Kidney (tissue), 14 donors: ENCODE data around the gene TNFRSF18. TPM values are rescaled to one million over a fixed set of nuclear protein-coding genes. Genes with fewer than 3 reads are reported as not detected.

Source experiments
- DNase-seq, 5 donors: peaks; one replicate each; pipeline ENCODE4 v3.0.0-alpha.2; 2013 to 2020
- FAIRE-seq: peaks from 2 replicates; lab custom pipeline; 2012; peaks lifted over from hg19 to GRCh38; lab: Jason Lieb, UNC
- H3K27ac ChIP-seq, 2 donors: one replicate each; pipeline ENCODE4 v1.7.0; 2013; ENCODE audit warnings: low read depth in 2 of 2, low read length in 2 of 2, inconsistent platforms in 1 of 2
- H3K27me3 ChIP-seq: one replicate; pipeline ENCODE4 v1.7.1; 2013; ENCODE audit warnings: low read length, inconsistent platforms; ENCODE audit not compliant: control insufficient read depth, insufficient read depth
- H3K36me3 ChIP-seq, 3 donors: one replicate each; pipeline versions ENCODE4 v1.7.0 to v1.7.1; 2013; ENCODE audit warnings: low read length in 3 of 3, control low read depth in 1 of 3, inconsistent platforms in 1 of 3; ENCODE audit not compliant: insufficient read depth in 3 of 3, control insufficient read depth in 2 of 3
- H3K4me1 ChIP-seq, 3 donors: one replicate each; pipeline versions ENCODE4 v1.7.0 to v1.7.1; 2013; ENCODE audit warnings: low read length in 3 of 3, inconsistent platforms in 1 of 3, low read depth in 1 of 3; ENCODE audit not compliant: control insufficient read depth in 2 of 3, insufficient read depth in 2 of 3
- H3K4me3 ChIP-seq, 3 donors: one replicate each; pipeline versions ENCODE4 v1.7.0 to v1.8.1; 2013; ENCODE audit warnings: low read length in 3 of 3, control low read depth in 1 of 3, inconsistent platforms in 1 of 3
- H3K9ac ChIP-seq, 3 donors: one replicate each; pipeline versions ENCODE4 v1.7.0 to v1.7.1; 2013; ENCODE audit warnings: low read length in 3 of 3, control low read depth in 1 of 3, inconsistent platforms in 1 of 3
- H3K9me3 ChIP-seq, 3 donors: one replicate each; pipeline versions ENCODE4 v1.7.0 to v1.7.1; 2013; ENCODE audit warnings: low read length in 3 of 3, control low read depth in 1 of 3, inconsistent platforms in 1 of 3; ENCODE audit not compliant: control insufficient read depth in 2 of 3, insufficient read depth in 1 of 3
- CTCF ChIP-seq: IDR thresholded peaks from 3 replicates; pipeline ENCODE4 v1.5.1; 2012; ENCODE audit warnings: mild to moderate bottlenecking, moderate library complexity, borderline replicate concordance; ENCODE audit not compliant: insufficient read depth; ENCODE audit errors: extremely low read depth
- intact Hi-C: fragments of 100-400 bp; cut with DNase I; formaldehyde crosslinking; loops from one replicate; pipeline ENCODE4 v1.11.1; 2022
- polyA plus RNA-seq: library from polyadenylated mRNA; stranded (reverse); fragments of 350-450 nt; fragmentation: Illumina TruSeq; extraction: RNeasy Lipid Tissue Mini Kit (QIAGEN cat#74804); gene quantifications from one replicate; pipeline ENCODE4 v1.2.3, GENCODE V29; 2014; ENCODE audit warnings: low read depth, low replicate concordance; ENCODE audit not compliant: insufficient read depth
- total RNA-seq: library from RNA; stranded (reverse); fragmentation: NEBNext Ultra II Directional; extraction: Animal tissue kit (Norgen Biotek cat#: 25700); gene quantifications from one replicate; pipeline ENCODE4 v1.2.1, GENCODE V29; 2021
- donor health status: control.
- donor health status: control.
- donor health status: control.
- donor health status: control.
- donor health status: control.
- donor health status: DM: yes; HTN: yes; CAD: no.
- donor health status: Normal renal cell carcinoma (clear cell type).

Gene TNFRSF18
- total and polyA plus RNA-seq, 2 donors from 2014 or later: 8.1 TPM; not detected in 1

DNA sequence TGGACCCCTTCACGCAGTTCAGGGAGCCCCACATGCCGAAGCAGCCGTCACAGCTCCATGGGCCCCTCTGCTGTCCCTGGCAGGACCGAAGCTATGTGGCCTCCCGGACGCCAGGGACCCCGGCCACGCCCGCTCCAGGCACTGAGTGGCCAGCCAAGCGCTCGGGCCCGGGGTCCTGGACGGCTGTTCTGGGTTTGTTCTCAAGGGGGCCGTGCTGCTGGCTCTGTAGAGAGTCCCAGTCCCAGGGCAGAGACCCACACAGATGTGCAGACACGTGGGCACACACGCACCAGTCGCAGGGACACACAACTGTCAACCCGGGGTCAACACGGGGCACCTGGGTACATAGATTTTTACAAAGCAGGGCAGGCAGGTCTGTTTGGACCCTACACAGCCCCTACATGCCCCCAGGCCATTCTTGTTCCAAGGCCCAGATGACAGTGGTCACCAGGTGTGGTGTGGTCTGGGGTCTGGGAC, 32.3 kb upstream of the TNFRSF18 start:
- Histone ChIP-seq H3K4me3 (no peak overlapping the region), H3K36me3 (no peaks in the 10 kb centered on the region), H3K9me3 (no peaks in the 10 kb centered on the region), H3K9ac (no peak overlapping the region), H3K4me1 (no peaks in the 10 kb centered on the region), H3K27ac (no peak overlapping the region), H3K27me3 (no peaks in the 10 kb centered on the region)
- TF ChIP-seq CTCF: no peak
- FAIRE-seq: no peak
- intact Hi-C loops: loop anchor here (10.0 kb wide), 1 partner anchor 114 kb away; no protein-coding TSS in a partner anchor
- DNase-seq: no peak

DNA sequence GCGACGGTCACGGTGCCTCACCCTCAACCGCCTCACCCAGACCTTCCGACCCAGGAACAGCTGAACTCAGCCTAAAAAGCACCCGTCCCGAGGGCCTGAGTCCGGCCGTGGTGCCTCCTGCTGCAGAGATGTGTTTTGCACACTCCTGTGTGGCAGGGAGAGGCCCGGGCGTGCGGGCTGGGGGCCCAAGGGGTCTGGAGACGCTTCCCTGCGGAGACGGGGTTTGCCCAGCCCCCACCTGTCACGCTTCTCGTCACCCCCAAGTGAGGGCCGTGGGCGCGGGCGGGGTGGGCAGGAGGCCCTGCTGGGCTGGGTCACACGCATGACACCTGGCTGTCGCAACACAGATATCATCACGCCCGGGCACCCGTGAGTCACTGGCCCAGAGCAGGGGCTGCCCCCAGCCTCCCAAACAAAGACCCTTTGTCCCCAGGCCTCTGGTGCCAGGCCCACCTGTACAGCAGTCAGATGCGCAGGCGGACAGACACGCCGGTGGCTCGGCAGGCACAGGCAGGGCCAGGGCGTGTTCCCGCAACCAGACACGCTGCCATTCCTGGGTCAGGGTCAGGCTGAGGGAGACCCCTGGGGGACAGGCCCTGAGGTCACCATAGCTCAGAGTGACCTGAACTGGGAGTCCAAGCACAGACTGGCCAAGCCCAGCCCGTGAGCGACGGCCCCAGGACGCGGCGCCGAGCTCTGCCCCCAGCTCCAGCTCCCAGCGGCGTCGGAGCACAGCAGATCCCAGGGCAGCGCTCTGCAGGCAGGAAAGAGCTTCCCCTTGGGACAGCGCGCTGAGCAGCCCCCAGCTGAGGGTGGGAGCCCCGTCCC, 31.7 kb upstream of the TNFRSF18 start:
- intact Hi-C loops: loop anchor here (10.0 kb wide), 1 partner anchor 113 kb away; no protein-coding TSS in a partner anchor
- no peak for TF ChIP-seq CTCF
- H3K9me3 ChIP-seq: no peaks in the 10 kb centered on the region
- H3K9ac ChIP-seq: no peak overlapping the region
- H3K4me3 ChIP-seq: no peak overlapping the region
- DNase-seq (peak in 4 of 5 donors; percentile 41 to 79 (median 50)), FAIRE-seq (no peak)
- H3K36me3 ChIP-seq: no peaks in the 10 kb centered on the region
- H3K27ac ChIP-seq: no peak overlapping the region
- H3K4me1 ChIP-seq: peaks cover 0 to 2% (median 0%) of the 10 kb centered on the region in 3 donors
- no peaks in the 10 kb centered on the region for H3K27me3 ChIP-seq

DNA sequence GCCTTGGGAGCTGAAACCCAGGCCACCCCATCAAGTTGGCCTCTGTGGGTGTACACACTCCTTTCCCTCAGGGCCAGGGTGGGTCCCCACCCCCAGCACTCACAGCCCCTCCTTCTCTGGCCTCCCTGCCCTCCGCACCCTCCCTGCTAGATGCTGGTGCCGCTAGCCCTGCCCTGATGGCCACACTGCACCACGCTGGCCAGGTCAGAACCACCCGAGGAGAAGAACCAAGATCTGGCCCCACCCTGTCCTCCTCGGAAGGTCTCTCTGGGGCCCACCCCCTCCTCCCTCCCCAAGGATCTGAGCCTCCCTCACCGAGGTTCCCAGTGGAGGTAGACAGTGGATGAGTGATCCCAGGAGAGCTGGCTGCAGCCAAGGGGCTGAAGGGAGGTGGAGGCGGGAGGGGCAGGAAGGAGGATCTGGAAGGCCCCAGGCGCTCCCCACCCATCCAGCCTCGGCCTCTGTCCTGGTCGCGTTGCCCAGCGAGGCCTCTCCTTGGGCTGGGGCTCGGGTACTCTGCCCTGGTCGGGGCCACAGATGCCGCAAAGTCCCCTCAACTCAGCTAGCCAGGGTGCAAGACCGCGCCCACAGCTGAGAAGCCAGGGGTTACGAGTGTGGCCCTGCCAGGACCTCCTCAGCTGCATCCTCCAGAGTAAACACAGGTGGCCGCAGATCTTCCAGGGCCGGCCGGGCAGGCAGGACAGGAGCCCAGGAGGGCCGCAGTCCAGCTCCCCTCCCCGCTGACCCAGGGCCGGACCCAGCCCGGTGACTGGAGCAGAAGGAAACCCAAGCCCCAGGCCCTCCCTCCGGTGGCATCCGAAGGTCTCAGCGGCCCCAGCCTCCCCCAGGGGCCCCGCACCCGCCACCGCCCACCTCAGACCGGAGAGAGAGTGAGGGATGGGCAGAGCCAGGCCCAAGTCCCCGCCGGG, 30.8 kb upstream of the TNFRSF18 start:
- Histone ChIP-seq H3K4me3 (no peak overlapping the region), H3K36me3 (no peaks in the 10 kb centered on the region), H3K27me3 (no peaks in the 10 kb centered on the region), H3K9ac (no peak overlapping the region), H3K9me3 (no peaks in the 10 kb centered on the region), H3K4me1 (peaks cover 0 to 9% (median 0%) of the 10 kb centered on the region in 3 donors), H3K27ac (no peak overlapping the region)
- intact Hi-C loops: loop anchor here (10.0 kb wide), 1 partner anchor 112 kb away; no protein-coding TSS in a partner anchor
- no peak for TF ChIP-seq CTCF
- FAIRE-seq: no peak
- DNase-seq: peak in 4 of 5 donors; percentile 46 to 75 (median 48)
